ENCODE measurements around the gene BORCS6.
A peak's percentile ranks its signal among the peaks of the same experiment; 100 is the strongest.

DNA sequence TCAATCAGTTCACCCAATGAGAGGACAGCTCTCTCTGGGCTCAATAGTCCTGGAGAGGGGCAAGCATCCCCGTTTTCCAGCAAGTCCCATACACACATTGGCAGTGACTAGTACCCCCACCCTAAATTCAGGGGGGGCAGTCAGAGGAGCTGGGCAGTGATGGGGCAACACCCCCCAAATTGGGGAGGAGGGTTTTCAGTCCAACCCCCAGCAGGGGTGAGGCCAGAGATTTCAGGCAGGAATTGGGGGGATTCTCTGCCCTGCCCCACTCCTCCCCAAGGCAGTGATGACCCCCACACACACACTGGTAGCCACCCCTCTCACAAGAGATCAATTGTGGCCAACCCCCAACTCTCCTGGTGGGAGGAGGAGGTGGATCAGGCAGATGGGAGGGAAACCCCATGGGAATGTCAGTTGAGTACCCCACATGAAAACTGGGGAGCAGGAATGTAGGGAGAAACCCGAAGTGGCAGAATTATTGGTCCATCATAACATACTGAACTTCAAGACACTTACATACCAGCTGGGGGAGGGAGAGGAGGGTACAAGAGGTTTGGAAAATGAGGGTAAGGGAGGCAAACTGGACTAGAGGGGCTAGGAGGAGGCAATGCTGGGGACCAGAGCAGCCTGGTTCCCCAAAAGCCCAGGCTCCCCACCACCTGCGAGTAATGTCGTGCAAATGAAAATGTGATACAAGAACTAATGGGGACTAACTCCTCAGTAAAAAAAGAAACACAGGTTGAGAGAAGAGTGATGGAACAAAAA lies 30.3 kb downstream of the BORCS6 start:
- TF ChIP-seq CTCF (IDR thresholded peaks at IDR 0.05; ENCODE audit: low read depth, low read length, poor library complexity, severe bottlenecking) (peak; percentile 8), EZH2phosphoT487 (IDR thresholded peaks at IDR 0.05; ENCODE audit: borderline replicate concordance, low read length) (no peak)
